Small intestine (tissue), 16 donors: ENCODE measurements around the gene UBE2J2. TPM values are rescaled to one million over a fixed set of nuclear protein-coding genes. Genes with fewer than 3 reads are reported as not detected.

Experiments used
- DNase-seq, 2 donors: peaks; one replicate each; pipeline versions ENCODE4 v3.0.0 to v3.0.0-alpha.2; 2013
- FAIRE-seq: peaks from 2 replicates; lab custom pipeline; 2012; peaks lifted over from hg19 to GRCh38; lab: Jason Lieb, UNC
- H3K27ac ChIP-seq, 3 donors: one replicate each; pipeline ENCODE4 v1.5.1; 2013; ENCODE audit warnings: low read length in 2 of 3, mild to moderate bottlenecking in 2 of 3, control low read depth in 1 of 3, inconsistent platforms in 1 of 3, low read depth in 1 of 3, moderate library complexity in 1 of 3
- H3K27me3 ChIP-seq, 3 donors: one replicate each; pipeline ENCODE4 v1.6.1; 2013; ENCODE audit warnings: low read length in 3 of 3, inconsistent platforms in 1 of 3; ENCODE audit not compliant: control insufficient read depth in 3 of 3, insufficient read depth in 3 of 3
- H3K36me3 ChIP-seq, 3 donors: one replicate each; pipeline ENCODE4 v1.6.1; 2013; ENCODE audit warnings: low read length in 3 of 3, inconsistent platforms in 1 of 3, low read depth in 1 of 3, mild to moderate bottlenecking in 1 of 3, moderate library complexity in 1 of 3; ENCODE audit not compliant: control insufficient read depth in 3 of 3, insufficient read depth in 2 of 3
- H3K4me1 ChIP-seq, 3 donors: one replicate each; pipeline ENCODE4 v1.6.1; 2013; ENCODE audit warnings: low read length in 2 of 3, inconsistent platforms in 1 of 3, low read depth in 1 of 3, mild to moderate bottlenecking in 1 of 3, moderate library complexity in 1 of 3; ENCODE audit not compliant: control insufficient read depth in 3 of 3, insufficient read depth in 2 of 3
- H3K4me3 ChIP-seq, 3 donors: one replicate each; pipeline ENCODE4 v1.5.1; 2013; ENCODE audit warnings: low read length in 3 of 3, control low read depth in 1 of 3, inconsistent platforms in 1 of 3, low read depth in 1 of 3, mild to moderate bottlenecking in 1 of 3, moderate library complexity in 1 of 3
- H3K9me3 ChIP-seq, 2 donors: one replicate each; pipeline ENCODE4 v1.6.1; 2013; ENCODE audit warnings: low read depth in 1 of 2, low read length in 1 of 2; ENCODE audit not compliant: control insufficient read depth in 2 of 2, insufficient read depth in 1 of 2
- WGBS, 3 donors: extraction: QIAGEN DNeasy Blood & Tissue Kit; methylation state at CpG; one replicate each; pipeline ENCODE4 v1.1.7; 2013; 5-methylcytosine and 5-hydroxymethylcytosine counted together
- long read RNA-seq, 10 donors: transcript quantifications; one replicate each; lab custom pipeline, GENCODE V29; 2026
- polyA plus RNA-seq, 4 donors: library from polyadenylated mRNA; stranded (reverse) in 3 of 4; unstranded in 1 of 4; fragments of 200-250 nt in 3 of 4; fragments of 120-200 nt in 1 of 4; gene quantifications; one replicate each; pipeline versions ENCODE4 v1.2.1 to v1.2.3, GENCODE V29; 2013
- donor health status: healthy with polysubstance abuse.
- donor health status: control.
- donor health status: control.
- donor health status: Bipolar disorder and iron deficiency.
- donor health status: healthy.

The UBE2J2 gene
- 10 to 100 TPM; 45.9 to 67.0 (median 60.7) TPM for polyA plus RNA-seq
- long read RNA-seq, donor 1, result 0 reads
- long read RNA-seq, donor 2, partial matches to known transcripts, result 0 of 6 reads
- long read RNA-seq, donor 2, other reads (novel, unspliced or antisense), result 0 of 6 reads
- long read RNA-seq, donor 3, transcript UBE2J2-202 (7 exons, 1,733 nt), result major isoform, 7 of 13 reads
- long read RNA-seq, donor 3, partial matches to known transcripts, result 0 of 13 reads
- long read RNA-seq, donor 3, other reads (novel, unspliced or antisense), result 0 of 13 reads
- long read RNA-seq, donor 4, result 0 reads
- long read RNA-seq, donor 5, partial matches to known transcripts, result 7 of 11 reads
- long read RNA-seq, donor 5, other reads (novel, unspliced or antisense), result 0 of 11 reads
- long read RNA-seq, donor 6, transcript UBE2J2-202 (7 exons, 1,733 nt), result major isoform, 7 of 8 reads
- long read RNA-seq, donor 6, partial matches to known transcripts, result 0 of 8 reads
- long read RNA-seq, donor 6, other reads (novel, unspliced or antisense), result 0 of 8 reads
- long read RNA-seq, donor 7, result 0 reads
- long read RNA-seq, donor 8, result 0 reads
- long read RNA-seq, donor 9, partial matches to known transcripts, result 5 of 6 reads
- long read RNA-seq, donor 9, other reads (novel, unspliced or antisense), result 0 of 6 reads
- long read RNA-seq, donor 10, transcript UBE2J2-202 (7 exons, 1,733 nt), result major isoform, 16 of 24 reads
- long read RNA-seq, donor 10, partial matches to known transcripts, result 6 of 24 reads
- long read RNA-seq, donor 10, other reads (novel, unspliced or antisense), result 0 of 24 reads

DNA sequence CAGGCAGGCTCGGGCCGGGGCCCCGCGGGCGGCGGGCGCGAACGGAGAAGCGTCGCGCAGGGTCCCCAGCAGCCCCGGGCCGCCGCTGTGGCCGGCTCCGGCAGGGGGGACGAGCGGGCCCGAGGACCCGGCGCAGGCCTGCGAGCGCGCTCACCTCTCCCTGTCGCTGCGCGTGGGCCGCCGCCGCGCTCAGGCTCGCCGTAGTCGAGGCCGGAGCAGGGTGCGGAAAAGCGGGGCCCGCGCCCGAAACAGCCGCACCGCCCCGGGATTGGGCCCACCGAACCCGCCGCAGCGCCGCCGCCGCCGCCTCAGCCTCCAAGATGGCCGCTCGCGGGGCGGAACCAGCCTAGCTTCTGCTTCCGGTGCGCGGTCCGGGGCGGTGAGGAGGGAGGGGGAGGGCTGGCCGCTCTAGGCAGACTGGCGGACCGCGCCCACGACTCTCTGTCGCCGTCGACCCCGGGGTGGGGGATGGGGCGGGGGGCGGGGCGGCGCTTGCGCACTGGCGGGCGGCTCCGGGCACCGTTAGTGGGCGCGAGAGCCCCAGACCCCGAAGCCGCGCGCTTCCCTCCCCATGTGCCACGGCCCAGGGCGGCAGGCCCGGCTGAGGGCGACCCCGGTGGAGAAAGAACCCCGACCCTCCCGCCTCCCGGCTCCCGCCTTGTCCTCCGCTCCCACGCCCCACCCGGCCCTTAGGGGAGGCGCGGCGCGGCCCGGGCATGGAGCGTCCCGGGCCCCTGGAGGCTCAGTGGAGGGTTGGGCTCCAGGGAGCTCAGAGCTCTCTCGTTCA lies at the start of gene UBE2J2:
UBE2J2 (minus strand) TSS at position 343 of the 787 bp plus-strand sequence. CDS start 5,862 bp downstream, outside the sequence.
- Histone ChIP-seq H3K4me3 (peak within 1 kb of the TSS; percentile 75 to 97 (median 95)), H3K36me3 (peaks cover 0 to 31% (median 0%) of the 10 kb centered on the region in 3 donors), H3K9me3 (no peaks in the 10 kb centered on the region), H3K4me1 (peaks cover 3 to 30% (median 10%) of the 10 kb centered on the region in 3 donors), H3K27me3 (no peaks in the 10 kb centered on the region), H3K27ac (peak within 1 kb of the TSS; percentile 19 to 87 (median 86))
- DNase-seq (peak; percentile 89 to 95), FAIRE-seq (no peak)
- 0% methylated on average over 47 to 105 of the region's 105 CpGs for WGBS, 3 donors

DNA sequence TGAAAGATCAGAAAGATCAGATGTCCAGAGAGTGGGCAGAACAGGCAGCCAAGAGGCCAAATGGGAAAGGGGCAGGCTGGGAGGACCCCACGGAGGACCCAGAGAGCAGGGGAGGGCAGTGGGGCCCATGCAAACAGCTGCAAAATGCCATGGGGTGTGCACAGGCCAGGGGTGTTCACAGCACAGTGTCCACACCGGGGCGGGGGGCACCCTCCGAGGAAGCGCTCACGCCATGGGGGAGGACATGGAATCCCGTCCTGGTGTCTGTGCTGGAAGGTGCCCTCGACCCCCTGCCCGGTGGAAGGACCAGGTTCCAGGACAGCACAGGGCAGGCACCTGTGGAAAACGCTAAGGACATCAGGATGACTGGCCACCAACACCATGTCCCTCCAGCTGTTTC lies 49.3 kb upstream of the UBE2J2 start:
- DNase-seq (no peak), FAIRE-seq (no peak)
- 78 to 88% (median 83%) methylated on average over 10 of the region's 10 CpGs for WGBS, 3 donors
- no peak overlapping the region for H3K4me3 ChIP-seq
- H3K27ac ChIP-seq, result no peak overlapping the region
- no peaks in the 10 kb centered on the region for H3K27me3 ChIP-seq
- peaks cover 0 to 20% (median 6%) of the 10 kb centered on the region in 3 donors for H3K4me1 ChIP-seq
- H3K36me3 ChIP-seq, result peaks cover 4 to 74% (median 6%) of the 10 kb centered on the region in 3 donors
- no peaks in the 10 kb centered on the region for H3K9me3 ChIP-seq

DNA sequence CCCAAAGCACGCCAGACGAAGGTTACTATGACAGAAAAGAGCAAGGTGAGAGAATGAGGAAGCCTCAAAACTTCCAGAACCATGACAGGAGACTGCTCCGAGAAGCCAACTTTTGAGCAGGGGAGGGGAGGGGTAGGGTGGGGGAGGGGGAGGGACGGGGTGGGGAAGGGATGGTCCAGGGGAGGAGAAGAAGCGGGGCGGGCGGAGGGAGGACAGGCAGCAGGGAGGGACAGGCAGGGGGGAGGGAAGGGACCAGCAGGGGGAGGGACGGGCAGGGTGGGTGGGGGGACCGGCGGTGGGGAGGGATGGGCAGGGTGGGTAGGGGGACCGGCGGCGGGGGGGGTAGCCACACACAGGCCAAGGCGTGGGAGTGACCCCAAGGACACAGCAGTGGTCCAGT lies 48.8 kb upstream of the UBE2J2 start:
- no peak for DNase-seq
- no peak for FAIRE-seq
- Histone ChIP-seq H3K27me3 (no peaks in the 10 kb centered on the region), H3K27ac (no peak overlapping the region), H3K4me1 (peaks cover 0 to 20% (median 6%) of the 10 kb centered on the region in 3 donors), H3K9me3 (no peaks in the 10 kb centered on the region), H3K4me3 (no peak overlapping the region), H3K36me3 (peaks cover 3 to 74% (median 4%) of the 10 kb centered on the region in 3 donors)
- whole genome bisulfite sequencing, 3 donors, result 83 to 86% (median 85%) methylated on average over 8 to 13 of the region's 14 CpGs

DNA sequence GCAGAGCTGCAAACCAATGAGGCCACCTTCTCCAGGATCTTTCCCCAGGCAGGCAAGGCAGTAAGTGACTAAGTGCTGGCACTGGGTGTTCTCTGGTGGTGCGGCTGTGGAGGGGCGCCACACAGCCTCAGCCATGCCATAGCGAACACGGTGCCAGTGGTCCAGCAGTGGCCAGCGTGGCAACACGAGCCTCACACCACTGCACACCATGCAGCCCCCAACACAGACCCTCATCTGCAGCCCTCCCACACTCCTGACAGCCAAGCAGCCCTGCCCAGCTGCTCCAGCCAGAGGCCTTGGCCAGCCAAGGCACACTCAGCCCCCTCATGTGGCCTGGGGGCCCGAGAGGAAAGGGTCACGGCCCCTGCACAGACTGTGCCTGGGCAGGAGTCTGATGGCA lies 47.8 kb upstream of the UBE2J2 start:
- DNase-seq, result no peak
- Histone ChIP-seq H3K36me3 (peaks cover 3 to 74% (median 4%) of the 10 kb centered on the region in 3 donors), H3K4me1 (peaks cover 0 to 19% (median 6%) of the 10 kb centered on the region in 3 donors), H3K27me3 (no peaks in the 10 kb centered on the region), H3K27ac (no peak overlapping the region), H3K4me3 (no peak overlapping the region), H3K9me3 (no peaks in the 10 kb centered on the region)
- 90 to 96% (median 92%) methylated on average over 8 of the region's 8 CpGs for WGBS, 3 donors
- no peak for FAIRE-seq

DNA sequence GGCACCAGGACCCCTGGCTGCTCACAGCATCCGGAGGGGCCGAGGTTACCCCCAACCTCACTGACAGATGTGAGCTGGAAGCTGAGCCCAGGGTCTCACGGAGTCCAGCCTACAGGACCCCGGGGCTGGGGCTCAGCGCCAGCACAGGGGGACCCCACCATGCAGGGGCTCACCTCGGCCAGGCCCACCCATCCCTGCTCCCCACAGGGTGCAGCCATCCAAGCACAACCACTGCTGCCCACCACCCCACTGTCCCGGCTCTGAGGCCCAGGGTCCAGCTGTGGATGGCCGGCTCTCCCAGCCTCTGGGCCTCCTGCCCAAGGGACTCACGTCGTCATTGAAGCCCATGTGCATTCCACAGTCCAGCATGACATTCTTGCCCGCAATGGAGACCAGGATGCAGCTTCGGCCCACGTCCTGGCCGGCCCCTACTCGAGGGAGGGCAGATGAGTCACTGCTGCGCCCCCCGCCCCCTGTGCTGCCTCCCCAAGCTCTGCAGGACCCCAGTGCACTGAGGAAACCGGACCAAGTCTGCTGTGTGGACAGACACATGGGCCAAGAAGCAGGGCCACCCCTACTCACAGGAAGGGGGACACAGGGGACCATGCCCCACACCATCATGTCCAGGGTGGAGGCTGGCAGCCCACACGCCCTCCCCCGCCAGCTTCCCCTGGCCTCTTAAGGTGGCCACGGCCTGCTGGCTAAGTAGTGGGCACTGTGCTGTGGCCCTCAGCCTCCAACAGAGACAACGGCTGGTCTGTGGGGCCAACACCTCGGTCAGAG lies 47.2 kb upstream of the UBE2J2 start:
- no peak overlapping the region for H3K27ac ChIP-seq
- no peaks in the 10 kb centered on the region for H3K27me3 ChIP-seq
- H3K4me3 ChIP-seq, result no peak overlapping the region
- FAIRE-seq, result no peak
- no peaks in the 10 kb centered on the region for H3K9me3 ChIP-seq
- DNase-seq, result no peak
- peaks cover 0 to 13% (median 6%) of the 10 kb centered on the region in 3 donors for H3K4me1 ChIP-seq
- 80 to 87% (median 84%) methylated on average over 19 to 23 of the region's 23 CpGs for WGBS, 3 donors
- peaks cover 3 to 74% (median 7%) of the 10 kb centered on the region in 3 donors for H3K36me3 ChIP-seq

DNA sequence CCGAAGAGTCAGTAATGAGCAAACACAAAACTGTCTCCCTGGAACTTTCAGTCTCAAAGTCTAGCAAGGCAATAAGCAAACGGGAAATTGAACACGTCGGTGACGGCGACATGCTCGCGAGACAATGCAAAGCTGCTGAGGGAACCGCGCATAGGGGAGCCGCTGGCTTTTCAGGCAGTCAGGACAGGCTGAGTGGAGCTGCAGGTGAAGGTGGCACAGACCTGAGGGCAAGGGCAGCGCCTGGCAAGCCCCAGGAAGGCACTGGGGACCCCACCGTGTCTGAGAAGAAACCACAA lies 45.9 kb upstream of the UBE2J2 start:
- FAIRE-seq, result no peak
- Histone ChIP-seq H3K4me1 (peaks cover 0 to 6% (median 6%) of the 10 kb centered on the region in 3 donors), H3K36me3 (peaks cover 7 to 78% (median 9%) of the 10 kb centered on the region in 3 donors)

DNA sequence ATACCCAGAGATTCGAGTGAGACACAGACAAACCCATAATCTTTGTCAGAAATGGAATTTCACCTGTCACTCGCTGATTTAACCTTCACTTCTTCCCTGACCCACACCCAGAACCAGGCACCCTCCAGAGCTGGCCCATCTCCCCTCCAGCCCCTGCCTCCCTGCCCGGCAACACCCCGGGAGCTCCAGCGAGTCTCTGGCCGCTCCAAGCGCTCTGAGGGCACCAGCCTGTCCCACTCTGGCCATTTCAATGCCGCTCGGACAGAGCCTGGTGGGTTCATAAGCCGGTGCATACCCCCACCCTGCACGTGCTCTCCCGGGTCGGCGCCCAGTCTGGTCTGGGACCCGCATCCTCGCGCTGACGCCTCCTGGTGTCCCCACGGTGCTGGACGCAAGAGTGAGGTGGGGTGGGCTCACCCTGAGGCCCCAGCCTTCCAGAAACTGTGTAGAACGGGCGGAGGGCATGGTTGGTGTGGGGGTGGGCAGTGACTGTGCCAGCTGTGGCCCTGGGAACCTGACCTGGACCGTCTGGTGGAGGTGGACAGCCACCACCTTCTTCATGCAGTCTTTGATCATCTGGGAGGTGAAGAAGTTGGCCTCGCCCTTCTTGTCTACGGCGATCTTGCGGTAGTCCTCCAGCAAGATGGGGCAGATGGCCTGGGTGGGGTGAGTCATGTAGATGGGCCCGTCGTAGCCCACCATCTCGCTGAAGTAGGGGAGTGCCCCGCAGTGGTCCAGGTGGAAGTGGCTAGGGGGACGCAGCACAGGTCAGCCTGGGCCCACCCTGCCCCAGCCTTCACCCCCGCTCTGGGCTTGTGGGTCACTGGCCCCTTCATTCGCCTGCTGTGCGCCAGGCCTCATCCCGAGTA lies 45.4 kb upstream of the UBE2J2 start:
- H3K36me3 ChIP-seq, result peaks cover 10 to 84% (median 14%) of the 10 kb centered on the region in 3 donors
- peaks cover 0 to 6% (median 6%) of the 10 kb centered on the region in 3 donors for H3K4me1 ChIP-seq
- no peaks in the 10 kb centered on the region for H3K9me3 ChIP-seq
- DNase-seq (no peak), FAIRE-seq (no peak)
- H3K27me3 ChIP-seq, result no peaks in the 10 kb centered on the region
- 89 to 91% (median 90%) methylated on average over 36 of the region's 36 CpGs for whole genome bisulfite sequencing, 3 donors
- H3K4me3 ChIP-seq, result no peak overlapping the region
- H3K27ac ChIP-seq, result no peak overlapping the region

More for the DNA sequence above, 45.9 kb upstream of the UBE2J2 start:
- Histone ChIP-seq H3K4me3 (no peak overlapping the region), H3K27ac (no peak overlapping the region), H3K27me3 (no peaks in the 10 kb centered on the region), H3K9me3 (no peaks in the 10 kb centered on the region)
- WGBS, 3 donors, result 85 to 96% (median 89%) methylated on average over 12 to 13 of the region's 13 CpGs
- no peak for DNase-seq
